HS-5 (cell line): ENCODE data around the gene UBE2A.

Source experiments
- DNase-seq: peaks from one replicate; pipeline ENCODE4 v3.0.0-alpha.2; 2012; ENCODE audit warnings: low read depth

The UBE2A gene

DNA sequence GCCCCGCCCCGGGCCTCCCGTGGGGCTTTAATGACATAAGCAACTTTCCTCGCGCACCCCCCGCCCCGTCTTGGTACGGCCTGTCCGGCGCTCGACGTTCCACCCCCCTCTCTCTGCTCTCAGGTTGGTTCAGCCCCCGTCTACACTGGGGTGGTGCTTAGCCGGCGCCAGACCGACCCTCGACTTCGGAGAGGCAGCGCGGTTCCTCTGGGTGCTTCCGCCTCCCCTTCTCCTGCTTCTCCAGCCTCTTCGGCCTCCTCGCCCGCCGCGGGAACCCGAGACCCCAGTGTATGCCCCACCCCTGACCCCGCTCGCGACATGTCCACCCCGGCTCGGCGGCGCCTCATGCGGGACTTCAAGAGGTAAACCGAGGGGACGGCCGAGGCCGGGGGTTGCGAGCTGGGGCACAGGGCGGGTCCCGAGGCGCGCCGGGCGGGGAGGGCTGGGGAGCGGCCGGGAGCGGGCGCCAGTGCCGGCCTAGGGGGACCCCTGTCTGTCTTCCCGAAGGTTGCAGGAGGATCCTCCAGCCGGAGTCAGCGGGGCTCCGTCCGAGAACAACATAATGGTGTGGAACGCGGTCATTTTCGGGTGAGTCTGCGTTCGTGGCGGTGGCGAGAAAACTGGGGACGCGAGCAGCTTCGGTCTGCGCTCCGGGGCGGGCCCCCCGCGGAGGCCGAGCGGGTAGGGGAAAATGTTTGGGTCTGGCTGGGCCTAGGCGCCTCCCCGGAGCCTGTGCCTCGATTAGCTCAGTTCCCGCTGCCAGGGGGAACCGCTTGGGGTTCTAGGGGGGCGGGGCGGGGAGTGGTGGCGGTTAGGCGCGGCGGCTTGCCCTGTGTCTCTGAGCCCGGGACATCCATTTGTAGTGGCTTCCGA lies at the start of gene UBE2A:
TSS of gene UBE2A (plus strand) at position 170 of the 873 bp plus-strand sequence. CDS start at position 319, 149 bp downstream.
- DNase-seq = peak; percentile 32

DNA sequence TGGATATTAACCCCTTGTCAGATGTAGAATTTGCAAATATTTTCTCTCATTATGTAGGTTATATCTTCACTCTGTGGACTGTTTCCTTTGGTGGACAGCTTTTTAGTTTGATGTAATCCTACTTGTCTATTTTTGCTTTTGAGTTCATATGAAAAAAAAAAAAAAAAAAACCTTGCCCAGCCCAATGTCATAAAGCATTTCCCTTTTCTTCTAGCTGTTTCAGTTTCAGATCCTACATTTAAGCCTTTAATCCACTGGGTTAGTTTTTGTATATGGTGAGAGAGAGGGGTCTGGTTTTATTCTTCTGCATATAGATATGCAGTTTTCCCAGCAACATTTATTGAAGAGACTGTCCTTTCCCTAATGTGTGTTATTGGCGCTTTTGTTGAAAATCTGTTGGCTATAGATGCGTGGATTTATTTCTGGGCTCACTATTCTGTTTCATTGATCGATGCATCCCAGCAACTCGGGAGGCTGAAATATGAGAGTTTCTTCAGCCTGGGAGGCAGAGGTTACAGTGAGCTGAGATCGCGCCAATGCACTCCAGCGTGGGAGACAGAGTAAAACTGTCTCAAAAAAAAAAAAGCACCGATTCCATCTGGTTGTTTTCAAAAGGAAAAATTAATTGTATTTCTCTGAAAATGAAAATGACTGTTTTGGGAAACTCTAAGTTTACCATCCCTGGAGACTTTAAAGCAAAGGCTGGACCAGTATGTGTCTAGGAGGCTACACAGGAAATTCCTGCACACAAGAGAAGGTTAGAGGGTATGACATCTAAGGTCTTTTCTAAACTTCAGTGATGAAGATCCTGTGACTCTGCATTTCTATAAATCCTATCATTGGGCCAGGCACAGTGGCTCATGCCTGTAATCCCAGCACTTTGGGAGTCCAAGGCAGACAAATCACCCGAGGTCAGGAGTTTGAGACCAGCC lies 44.8 kb upstream of the UBE2A start:
- no peak for DNase-seq

DNA sequence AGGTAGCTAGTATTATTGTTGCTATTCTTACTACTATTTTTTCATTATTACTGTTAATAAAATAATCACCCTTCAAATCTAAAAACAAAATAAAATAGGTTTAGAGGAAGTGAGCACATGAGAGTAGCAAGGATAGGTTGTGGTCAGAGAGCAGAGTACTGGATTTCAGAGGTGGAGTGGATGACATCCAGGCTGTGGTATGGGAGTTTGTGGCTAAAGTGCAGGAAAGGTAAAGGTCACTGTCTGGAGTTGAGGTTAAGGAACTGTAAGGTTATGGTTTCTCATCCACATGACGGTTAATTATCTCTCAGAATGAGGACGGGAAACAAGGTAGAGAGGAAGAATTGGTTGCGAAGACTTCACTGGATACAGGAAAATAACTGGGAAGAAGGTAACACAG lies 36.9 kb upstream of the UBE2A start:
- DNase-seq = no peak

DNA sequence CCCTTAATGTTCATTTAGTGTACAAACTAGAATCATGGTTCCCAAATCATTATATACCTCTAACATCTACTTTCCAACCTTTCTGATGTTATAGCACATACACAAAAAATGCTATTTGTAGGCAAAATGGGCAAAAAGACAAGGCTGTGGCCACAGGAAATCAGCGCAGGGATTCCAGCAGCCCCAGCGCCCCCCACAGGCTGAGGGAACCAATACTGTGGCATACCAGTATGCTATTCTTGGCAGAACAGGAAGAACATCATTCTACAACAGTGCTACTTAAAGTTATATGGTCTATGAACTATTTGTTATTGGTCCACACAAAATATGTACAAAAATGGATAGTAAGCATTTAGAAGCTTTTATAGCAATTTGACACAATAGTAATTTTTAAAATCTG lies 34.5 kb upstream of the UBE2A start:
- no peak for DNase-seq

DNA sequence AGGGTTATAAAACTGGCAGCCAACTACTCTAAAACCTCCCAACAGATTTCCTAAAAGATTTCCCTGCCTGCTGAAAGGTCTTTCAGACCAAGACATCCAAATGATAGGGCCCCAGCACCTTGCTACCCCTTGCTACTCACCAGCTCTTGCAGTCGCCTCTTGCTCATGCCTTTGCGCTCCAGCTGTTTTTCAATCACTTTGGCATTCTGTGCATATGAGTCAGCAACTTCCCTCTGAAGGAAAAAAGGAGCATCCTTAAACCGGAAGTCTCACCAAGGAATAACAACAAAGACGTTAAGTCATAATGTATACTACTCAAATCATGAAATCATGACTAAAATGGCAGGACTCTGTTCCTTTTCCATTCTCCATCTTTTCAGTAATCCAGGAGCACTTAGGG lies 33.2 kb upstream of the UBE2A start:
- peak; percentile 67 for DNase-seq

DNA sequence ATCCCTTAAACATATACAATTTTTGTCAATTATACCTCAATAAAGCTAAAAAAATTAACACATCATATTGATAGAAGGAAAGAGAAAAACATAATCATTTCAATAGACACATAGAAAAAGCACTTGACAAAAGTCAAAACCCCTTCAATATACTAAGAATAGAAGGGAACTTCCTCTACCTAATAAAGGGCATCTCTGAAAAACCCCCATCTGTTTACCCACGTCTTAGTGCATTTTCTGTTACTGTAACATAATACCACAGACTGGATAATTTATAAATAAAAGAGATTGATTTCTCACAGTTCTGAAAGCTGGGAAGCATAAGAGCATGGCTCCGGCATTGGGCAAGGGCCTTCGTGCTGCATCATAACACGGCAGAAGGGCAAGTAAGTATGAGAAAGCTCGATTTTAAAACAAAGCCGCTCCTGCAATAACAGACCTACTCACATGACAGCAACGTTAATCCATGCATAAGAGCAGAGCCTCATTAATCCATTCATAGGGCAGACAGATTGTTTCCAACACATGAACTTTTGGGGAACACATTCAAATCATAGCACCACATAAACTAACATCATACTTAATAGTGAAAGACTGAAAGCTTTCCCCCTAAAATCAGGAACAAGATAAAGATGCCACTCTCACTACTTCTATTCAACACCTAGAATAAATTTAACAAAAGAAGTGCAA lies 24.9 kb upstream of the UBE2A start:
- no peak for DNase-seq

DNA sequence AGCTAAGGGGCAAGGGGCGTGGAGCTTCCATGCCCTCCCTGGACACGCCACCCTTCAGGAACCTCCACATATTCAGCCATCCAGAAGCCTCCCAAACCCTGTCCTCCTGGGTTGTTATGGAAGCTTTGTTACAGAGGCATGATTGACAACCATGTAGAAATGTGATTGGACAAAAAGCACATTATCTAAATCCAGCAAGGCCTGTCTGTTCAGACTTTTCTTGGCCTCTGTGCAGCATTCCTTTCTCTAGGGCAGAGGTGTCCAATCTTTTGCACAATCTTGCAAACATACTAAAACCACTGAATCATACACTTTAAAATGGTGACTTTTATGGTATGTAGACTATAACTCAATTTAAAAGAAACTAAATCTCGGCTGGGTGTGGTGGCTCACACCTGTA lies 21.9 kb upstream of the UBE2A start:
- DNase-seq = no peak

DNA sequence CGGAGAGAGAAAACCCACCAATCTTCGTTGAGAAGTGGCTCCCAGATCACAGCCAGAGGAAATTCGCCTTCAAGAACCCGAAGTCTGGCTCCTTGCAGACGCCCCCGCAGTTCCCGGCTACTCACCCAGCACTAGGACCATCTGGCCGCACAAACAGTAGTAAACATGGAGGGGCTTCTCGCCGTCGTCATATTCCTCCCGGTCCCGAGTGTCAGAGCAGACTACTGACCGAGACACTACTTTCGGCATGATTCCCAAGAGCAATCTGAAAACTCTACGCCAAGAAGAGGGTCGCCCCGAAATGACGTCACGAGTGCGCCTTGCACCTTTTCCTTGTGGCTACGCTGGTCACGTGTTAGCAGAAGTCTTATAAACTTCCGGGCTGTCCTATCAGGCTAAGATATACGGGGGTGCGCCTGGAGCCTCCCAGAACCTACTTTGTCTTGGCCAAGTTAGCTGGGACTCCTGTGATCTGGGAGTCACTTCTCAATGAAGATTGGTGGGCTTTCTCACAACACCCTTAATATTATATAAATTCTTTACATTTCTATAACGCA lies 9.2 kb upstream of the UBE2A start, which contains the start of gene STEEP1:
TSS of gene STEEP1 (minus strand) at position 303 of the 557 bp plus-strand sequence. CDS start at position 249, 54 bp downstream.
- peak; percentile 67 for DNase-seq

DNA sequence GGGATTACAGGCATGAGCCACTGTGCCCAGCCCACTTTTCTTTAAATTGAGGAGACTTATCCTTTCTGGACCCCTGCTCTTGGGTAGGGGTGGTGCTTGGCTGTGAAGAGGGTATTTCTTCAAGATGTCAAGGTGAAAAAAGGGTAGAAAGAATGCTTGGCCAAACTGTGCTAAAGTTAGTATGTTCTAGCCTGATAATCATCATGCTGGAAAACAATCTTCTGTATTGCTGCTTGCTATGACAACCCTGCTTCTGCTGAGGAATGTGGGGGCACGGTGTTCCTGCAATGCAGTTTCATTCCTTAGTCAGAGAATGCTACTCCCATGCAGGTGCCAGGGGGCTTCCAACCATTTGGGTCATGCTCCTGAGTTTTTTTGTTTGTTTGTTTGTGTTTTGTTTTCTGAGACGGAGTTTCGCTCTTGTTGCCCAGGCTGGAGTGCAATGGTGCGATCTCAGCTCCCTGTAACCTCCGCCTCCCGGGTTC lies 4.0 kb upstream of the UBE2A start:
- no peak for DNase-seq

DNA sequence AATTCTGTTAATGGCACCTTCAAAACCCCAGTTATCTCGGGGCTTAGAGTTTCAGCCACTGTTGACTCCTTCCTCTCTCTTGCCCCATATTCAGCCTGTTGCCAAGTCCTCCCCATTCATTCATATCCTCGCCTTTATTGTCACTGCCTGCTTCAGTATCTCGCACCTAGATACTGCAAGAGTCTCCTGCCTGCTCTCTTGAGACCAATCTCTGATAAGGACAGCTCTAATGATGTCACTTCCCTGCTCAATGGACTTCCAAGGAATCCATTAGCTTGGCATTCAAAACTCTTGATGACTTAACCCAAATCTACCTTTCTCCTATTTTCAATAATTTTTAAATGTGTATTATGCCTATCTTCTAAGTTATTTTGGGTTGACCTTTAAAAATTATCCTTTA lies 1.1 kb upstream of the UBE2A start:
- DNase-seq = no peak

DNA sequence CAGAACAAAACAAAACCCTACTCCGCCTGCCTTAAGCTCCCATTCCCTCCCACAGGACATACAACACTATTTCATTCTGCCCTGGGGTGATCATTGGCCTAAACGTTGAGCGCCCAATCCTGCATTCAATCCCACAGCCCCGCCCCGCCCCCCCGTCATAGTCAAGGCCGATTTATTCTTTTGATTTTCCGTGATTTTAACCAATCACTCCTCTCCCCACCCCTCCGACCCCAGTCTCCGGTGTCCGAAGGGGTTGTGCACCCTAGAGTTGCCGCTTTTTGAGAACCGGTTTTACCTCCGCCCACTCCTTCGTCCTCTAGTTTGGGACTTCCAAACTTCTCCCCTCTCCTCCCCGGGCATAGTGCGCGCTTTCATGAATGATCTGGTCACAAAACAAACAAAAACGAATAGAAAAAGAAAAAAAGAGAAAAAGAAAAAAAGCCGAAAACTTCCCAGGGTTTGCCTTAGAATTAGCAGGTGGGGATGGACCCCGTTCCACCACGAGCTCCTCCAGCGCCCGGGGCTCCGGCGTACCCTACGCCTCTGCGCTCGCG lies 446 bp upstream of the UBE2A start:
- DNase-seq = peak; percentile 4

DNA sequence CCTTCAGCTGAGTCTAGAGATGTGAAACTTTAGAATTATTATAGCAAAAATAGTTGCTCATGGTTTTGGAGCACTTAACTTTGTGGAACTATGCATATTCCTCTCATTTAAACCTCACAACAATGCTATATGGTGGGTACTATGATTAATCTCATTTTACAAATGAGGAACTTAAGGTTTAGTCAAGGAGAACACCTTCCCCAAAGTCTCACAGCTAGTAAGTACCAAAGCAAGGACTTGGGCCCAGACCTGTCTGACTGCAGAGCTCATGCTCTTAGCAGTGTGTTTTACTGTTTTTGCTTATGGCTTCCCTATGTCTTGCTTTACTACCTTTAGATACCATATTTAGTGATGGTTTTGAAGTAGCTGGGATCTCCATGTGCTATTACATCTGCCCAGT lies 5.1 kb downstream of the UBE2A start:
- no peak for DNase-seq

DNA sequence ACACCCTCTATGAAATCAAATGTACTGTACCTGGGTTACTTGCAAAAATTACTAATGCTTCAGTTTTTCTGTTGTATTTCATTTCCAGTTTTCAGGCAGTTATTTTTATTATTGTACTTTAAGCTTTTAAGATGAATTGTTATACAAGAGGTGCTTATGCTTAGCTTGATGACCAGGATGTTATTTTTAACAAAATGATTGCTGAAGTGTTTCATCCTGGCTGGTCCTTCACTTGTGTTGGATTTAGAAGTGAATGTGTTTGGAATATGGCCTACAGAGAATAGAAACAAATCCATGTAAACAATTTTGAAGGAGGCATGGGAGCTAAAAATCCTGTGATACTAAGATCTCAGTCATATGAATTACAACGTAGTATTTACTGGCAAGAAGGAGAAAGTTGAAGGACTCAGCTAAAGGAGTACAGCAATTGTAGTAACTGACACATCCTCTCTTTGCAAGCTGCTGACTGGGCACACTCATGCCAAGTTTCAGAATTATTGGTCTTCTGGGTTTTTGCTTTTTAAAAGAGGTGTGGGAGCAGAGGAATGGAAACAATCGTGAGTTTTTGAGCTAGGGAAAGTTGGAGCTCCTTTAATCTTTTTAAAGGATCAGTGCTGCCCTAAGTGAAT lies 9.2 kb downstream of the UBE2A start:
- DNase-seq = no peak

DNA sequence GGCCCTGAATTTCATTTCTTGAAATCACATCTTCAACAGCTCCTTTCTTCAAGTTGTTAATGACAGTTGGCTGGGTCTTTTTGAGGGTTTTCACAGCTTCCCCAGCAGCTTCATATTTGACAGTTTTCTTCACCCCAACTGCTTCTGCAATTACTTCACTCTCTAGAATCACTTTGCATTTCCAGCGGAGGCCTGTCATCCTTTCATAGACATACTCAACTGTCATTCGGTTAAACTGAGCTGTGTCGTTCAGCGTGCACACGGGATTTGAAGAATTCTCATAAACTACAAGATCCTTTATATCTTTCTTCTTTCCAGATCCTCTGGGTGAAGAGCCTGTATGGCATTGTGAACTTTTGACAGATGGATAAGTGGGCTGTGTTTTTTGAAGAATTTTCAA lies 15.4 kb downstream of the UBE2A start:
- no peak for DNase-seq

DNA sequence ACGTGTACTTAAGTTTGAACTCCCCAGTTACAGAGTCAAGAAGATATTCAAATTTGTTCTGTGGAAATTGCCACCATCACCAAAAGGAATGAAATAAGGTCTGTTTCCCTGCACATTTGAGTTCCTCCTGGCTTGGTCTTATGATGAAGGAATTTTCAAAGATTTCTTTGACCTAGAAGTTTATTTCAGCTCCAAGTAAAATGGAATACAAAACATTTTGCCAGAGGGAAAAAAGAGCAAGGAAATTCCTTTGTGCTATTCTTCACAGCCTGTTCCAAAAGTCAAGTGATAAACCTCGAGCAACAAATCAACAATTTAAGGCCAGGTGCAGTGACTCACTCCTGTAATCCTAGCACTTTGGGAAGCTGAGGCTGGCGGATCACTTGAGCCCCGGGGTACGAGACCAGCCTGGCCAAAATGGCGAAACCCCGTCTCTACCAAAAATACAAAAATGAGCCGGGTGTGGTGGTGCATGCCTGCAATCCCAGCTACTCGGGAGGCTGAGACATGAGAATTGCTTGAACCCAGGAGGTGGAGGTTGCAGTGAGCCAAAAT lies 28.4 kb downstream of the UBE2A start:
- no peak for DNase-seq

DNA sequence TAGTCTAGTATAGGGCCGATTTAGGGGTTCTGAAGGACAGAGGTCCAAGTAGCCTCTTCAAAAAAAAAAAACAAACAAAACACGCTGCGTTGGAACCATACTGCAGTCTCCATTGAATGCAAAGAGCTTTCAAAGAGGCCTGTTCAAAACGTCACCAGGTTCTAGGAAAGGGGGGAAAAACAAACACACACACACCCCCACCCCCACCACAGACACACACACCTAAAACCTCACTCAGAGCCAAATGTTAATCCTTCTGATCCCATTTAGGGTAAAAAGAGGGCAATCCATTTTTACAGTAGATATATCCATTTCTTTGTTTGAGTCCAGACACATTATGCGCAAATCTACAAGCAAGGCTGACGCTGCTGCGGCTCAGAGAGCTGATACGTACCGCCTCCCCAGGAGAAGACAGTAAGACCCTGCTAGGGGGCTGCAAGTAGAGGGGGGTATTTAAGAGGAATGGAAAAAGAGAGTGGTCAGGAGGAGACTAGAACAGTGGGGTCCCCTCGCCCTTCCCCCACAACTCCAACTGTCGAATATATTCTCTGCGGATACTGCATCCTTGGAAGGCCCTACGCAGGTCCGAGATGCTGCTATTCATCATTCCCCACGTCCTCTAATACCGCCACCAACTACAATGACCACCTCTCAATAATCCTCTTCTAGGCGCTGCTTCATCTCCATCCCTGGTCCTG lies 30.6 kb downstream of the UBE2A start:
- DNase-seq = no peak

DNA sequence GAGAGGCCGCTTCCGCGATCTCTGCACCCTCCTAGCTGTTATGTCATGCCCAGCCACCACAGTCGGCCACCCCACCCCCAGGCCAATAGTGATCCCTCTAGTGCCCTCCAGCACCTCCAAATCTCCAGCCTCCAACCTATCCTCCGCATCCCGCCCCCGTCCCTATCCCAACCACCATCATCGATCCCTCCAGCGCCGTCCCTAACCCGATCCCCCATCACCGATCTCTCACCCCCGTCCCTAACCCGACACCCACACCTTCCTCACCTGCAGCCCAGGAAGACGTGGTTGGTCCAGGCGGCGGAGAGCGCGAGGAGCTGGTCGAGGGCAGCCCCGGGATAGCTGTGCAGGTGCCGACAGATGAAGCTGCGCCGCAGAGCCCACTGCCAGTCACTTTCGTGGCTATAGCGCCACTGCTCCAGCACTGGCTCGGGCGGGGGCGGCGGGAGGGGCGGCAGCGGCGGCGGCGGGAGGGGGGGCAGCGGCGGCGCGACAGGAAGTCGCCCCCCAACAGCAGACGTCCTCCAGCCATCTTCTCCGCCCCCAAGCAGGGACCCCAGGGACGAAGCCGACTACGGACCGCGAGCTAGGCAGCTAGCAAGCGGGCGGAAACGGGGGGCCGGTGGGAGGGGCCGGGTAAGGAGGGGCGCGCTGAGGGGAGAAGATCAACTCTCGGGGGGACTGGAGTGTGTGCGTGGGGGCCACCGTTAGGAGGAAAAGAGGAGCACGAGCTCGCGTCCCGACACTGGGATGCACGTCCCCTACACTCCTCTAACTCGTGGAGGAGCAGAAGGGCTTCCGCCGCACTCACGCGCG lies 31.3 kb downstream of the UBE2A start:
- DNase-seq = no peak

DNA sequence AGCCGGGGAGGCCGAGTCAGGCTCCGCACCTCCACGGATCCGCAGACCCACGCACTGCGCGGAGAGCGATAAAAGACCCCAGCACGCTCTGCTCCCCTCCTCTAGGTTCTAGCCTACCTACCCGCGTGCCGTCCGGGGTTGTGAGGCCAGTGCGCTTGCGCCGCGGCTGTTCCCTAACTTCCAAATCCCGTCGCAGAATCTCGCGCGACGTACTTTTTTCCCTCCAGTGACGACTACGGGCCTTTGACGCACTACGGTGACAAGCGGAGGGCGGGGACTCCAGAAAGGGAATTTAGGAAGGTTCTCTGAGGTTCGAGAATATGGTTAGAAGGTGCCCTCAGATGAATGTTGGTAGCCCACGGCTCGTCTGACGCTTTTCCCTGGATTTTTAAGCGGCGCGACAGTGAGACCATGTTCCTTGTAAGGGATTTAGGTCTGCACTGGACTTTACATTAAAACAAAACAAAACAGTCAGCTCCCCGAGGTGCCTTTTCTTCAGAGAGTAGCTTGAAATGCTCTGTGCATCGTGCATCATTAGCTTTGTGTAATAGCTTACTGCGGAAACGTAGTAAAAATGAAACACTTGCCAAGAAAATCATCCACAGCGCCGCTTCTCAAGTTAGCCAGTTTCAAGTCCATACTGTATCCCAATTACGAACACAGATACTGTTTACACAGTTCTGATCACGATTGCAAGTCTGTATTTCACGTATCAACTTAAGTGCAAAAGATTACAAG lies 32.1 kb downstream of the UBE2A start, which contains the start of gene NKRF:
TSS of gene NKRF (minus strand) at position 145 of the 738 bp plus-strand sequence.
- peak; percentile 68 for DNase-seq
